Keratinocyte (primary cell): ENCODE data around the gene F5.

ENCODE experiments used
- CTCF ChIP-seq, 3 experiments: IDR thresholded peaks in 1 of 3; conservative IDR thresholded peaks in 1 of 3; optimal IDR thresholded peaks in 1 of 3; 2 replicates in 2 of 3; 3 replicates in 1 of 3; pipeline versions ENCODE3 to v1.5.1; 2011; ENCODE audit warnings: low read length in 3 of 3, mild to moderate bottlenecking in 3 of 3, moderate library complexity in 2 of 3, control low read depth in 1 of 3, inconsistent platforms in 1 of 3; ENCODE audit not compliant: insufficient read depth in 2 of 3; ENCODE audit errors: extremely low read depth in 1 of 3
- EZH2 ChIP-seq: IDR thresholded peaks from one replicate; pipeline ENCODE4 v1.6.1; 2012; ENCODE audit warnings: inconsistent platforms, mild to moderate bottlenecking, low read length, moderate library complexity

- TF ChIP-seq CTCF (optimal IDR thresholded peaks at IDR 0.05 in 1 of 3, IDR thresholded peaks at IDR 0.05 in 1 of 3, conservative IDR thresholded peaks at IDR 0.05 in 1 of 3; ENCODE audit: extremely low read depth in 1 of 3, insufficient read depth in 2 of 3, low read length in 3 of 3) (no peak), EZH2 (no peak)
Measured at GRCh38 chr1:169548282-169548681, 38.0 kb downstream of the F5 start.
